Stimulated activated CD4-positive, alpha-beta T cell treated with anti-CD3 and anti-CD28 coated beads, Interleukin-1b, Interleukin-23, amount 100 ng/mL, for 24 hours (primary cell): Measurements from ENCODE around the gene APOB.

ENCODE experiments used
- DNase-seq, 4 experiments: peaks; one replicate each; pipeline ENCODE4 v3.0.0-alpha.2; 2020; ENCODE audit warnings: low read depth in 4 of 4, low spot score in 1 of 4

Gene APOB

GRCh38 chr2:21050164-21050563, 6.3 kb upstream of the APOB start:
- DNase-seq: no peak

- DNase-seq: no peak
These were observed 3.5 kb upstream of the APOB start for GRCh38 chr2:21047141-21048009.

GRCh38 chr2:21046506-21046905, 2.6 kb upstream of the APOB start:
- no peak for DNase-seq

- no peak for DNase-seq
These were observed 960 bp upstream of the APOB start for GRCh38 chr2:21044694-21045371.

GRCh38 chr2:21042958-21043743, 722 bp downstream of the APOB start:
- DNase-seq: peak; percentile 25 to 36 (median 26)

- DNase-seq: no peak
These were observed 1.2 kb downstream of the APOB start for GRCh38 chr2:21042708-21042957.

GRCh38 chr2:21041943-21042707, 1.7 kb downstream of the APOB start:
- DNase-seq: no peak

GRCh38 chr2:21041462-21041861, 2.4 kb downstream of the APOB start:
- DNase-seq: no peak

GRCh38 chr2:21040468-21041377, 3.1 kb downstream of the APOB start:
- DNase-seq: no peak

- no peak for DNase-seq
These were observed 3.9 kb downstream of the APOB start for GRCh38 chr2:21039979-21040467.

- no peak for DNase-seq
These were observed 4.8 kb downstream of the APOB start for GRCh38 chr2:21039080-21039556.

- no peak for DNase-seq
These were observed 5.3 kb downstream of the APOB start for GRCh38 chr2:21038403-21039073.

- DNase-seq: no peak
These were observed 6.2 kb downstream of the APOB start for GRCh38 chr2:21037671-21038108.

GRCh38 chr2:21036708-21037670, 6.9 kb downstream of the APOB start:
- DNase-seq: no peak

GRCh38 chr2:21035974-21036707, 7.7 kb downstream of the APOB start:
- no peak for DNase-seq

GRCh38 chr2:21035282-21035973, 8.4 kb downstream of the APOB start:
- DNase-seq: no peak

GRCh38 chr2:21034972-21035279, 8.9 kb downstream of the APOB start:
- DNase-seq: no peak
